GM12878 (cell line): ENCODE data around the gene MAML3.

Experiments
- ASH2L ChIP-seq: fragments of 300-600, 200-600 bp; sonication (generic); IDR thresholded peaks from 2 replicates; pipeline ENCODE4 v1.6.1; 2017; ENCODE audit warnings: low read depth, mild to moderate bottlenecking, borderline replicate concordance
- ATF3 ChIP-seq: IDR thresholded peaks from 2 replicates; pipeline ENCODE4 v1.6.1; 2011; ENCODE audit warnings: low read depth, mild to moderate bottlenecking, low read length, moderate library complexity, borderline replicate concordance; ENCODE audit errors: extremely low read depth
- BRCA1 ChIP-seq: IDR thresholded peaks from 2 replicates; pipeline ENCODE4 v1.6.1; 2011; ENCODE audit warnings: low read depth, low read length, improper control_type of control experiment
- EGR1 ChIP-seq, 2 experiments: IDR thresholded peaks; 1 replicate in 1 of 2; 2 replicates in 1 of 2; pipeline ENCODE4 v1.6.1; 2011 to 2012; ENCODE audit warnings: low read depth in 2 of 2, low read length in 2 of 2, borderline replicate concordance in 1 of 2, mild to moderate bottlenecking in 1 of 2, moderate library complexity in 1 of 2
- EZH2 ChIP-seq: IDR thresholded peaks from 2 replicates; pipeline ENCODE4 v1.6.1; 2012; ENCODE audit warnings: low read depth, mild to moderate bottlenecking, control low read depth, inconsistent platforms, low read length, borderline replicate concordance; ENCODE audit not compliant: control insufficient read depth
- POLR2A ChIP-seq: IDR thresholded peaks from 2 replicates; pipeline ENCODE4 v1.6.1; 2011; ENCODE audit warnings: low read depth, mild to moderate bottlenecking, low read length
- SREBF2 ChIP-seq: IDR thresholded peaks from 2 replicates; pipeline ENCODE4 v1.6.1; 2012; ENCODE audit warnings: mild to moderate bottlenecking, low read length
- USF2 ChIP-seq: IDR thresholded peaks from 2 replicates; pipeline ENCODE4 v1.6.1; 2011; ENCODE audit warnings: low read depth, low read length, improper control_type of control experiment, borderline replicate concordance
- TF ChIP-seq, protein P1 (sequence below), 3 experiments: IDR thresholded peaks in 2 of 3; conservative IDR thresholded peaks in 1 of 3; 2 replicates each; pipeline ENCODE4 v1.5.1; 2011; ENCODE audit warnings: low read depth in 3 of 3, low read length in 3 of 3, mild to moderate bottlenecking in 3 of 3, control low read depth in 2 of 3, moderate library complexity in 2 of 3, inconsistent platforms in 1 of 3, mixed read lengths in 1 of 3; ENCODE audit not compliant: control insufficient read depth in 2 of 3, insufficient read depth in 1 of 3; ENCODE audit errors: extremely low read depth in 1 of 3

GRCh38 chr4:139669890-139670289 lies 484.1 kb downstream of the MAML3 start:
- no peak for TF ChIP-seq BRCA1
- TF ChIP-seq ATF3, result no peak
- TF ChIP-seq POLR2A, result no peak
- TF ChIP-seq EGR1 (IDR thresholded peaks at IDR 0.05; ENCODE audit: borderline replicate concordance in 1 of 2, low read depth in 2 of 2, low read length in 2 of 2), result no peak
- TF ChIP-seq, protein P1, sequence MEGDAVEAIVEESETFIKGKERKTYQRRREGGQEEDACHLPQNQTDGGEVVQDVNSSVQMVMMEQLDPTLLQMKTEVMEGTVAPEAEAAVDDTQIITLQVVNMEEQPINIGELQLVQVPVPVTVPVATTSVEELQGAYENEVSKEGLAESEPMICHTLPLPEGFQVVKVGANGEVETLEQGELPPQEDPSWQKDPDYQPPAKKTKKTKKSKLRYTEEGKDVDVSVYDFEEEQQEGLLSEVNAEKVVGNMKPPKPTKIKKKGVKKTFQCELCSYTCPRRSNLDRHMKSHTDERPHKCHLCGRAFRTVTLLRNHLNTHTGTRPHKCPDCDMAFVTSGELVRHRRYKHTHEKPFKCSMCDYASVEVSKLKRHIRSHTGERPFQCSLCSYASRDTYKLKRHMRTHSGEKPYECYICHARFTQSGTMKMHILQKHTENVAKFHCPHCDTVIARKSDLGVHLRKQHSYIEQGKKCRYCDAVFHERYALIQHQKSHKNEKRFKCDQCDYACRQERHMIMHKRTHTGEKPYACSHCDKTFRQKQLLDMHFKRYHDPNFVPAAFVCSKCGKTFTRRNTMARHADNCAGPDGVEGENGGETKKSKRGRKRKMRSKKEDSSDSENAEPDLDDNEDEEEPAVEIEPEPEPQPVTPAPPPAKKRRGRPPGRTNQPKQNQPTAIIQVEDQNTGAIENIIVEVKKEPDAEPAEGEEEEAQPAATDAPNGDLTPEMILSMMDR (IDR thresholded peaks at IDR 0.05 in 2 of 3, conservative IDR thresholded peaks at IDR 0.05 in 1 of 3; ENCODE audit: control insufficient read depth in 2 of 3, extremely low read depth in 1 of 3, insufficient read depth in 1 of 3, low read depth in 3 of 3, low read length in 3 of 3), result no peak
- no peak for TF ChIP-seq SREBF2
- TF ChIP-seq ASH2L, result no peak
- no peak for TF ChIP-seq EZH2
- no peak for TF ChIP-seq USF2
